ENCODE results near the gene RABL6.
"Not testable (repeated sequence)": the region's sequence is repeated elsewhere in the genome, so short reads cannot be mapped to it uniquely, and the experiment has no call there.

Gene RABL6

DNA sequence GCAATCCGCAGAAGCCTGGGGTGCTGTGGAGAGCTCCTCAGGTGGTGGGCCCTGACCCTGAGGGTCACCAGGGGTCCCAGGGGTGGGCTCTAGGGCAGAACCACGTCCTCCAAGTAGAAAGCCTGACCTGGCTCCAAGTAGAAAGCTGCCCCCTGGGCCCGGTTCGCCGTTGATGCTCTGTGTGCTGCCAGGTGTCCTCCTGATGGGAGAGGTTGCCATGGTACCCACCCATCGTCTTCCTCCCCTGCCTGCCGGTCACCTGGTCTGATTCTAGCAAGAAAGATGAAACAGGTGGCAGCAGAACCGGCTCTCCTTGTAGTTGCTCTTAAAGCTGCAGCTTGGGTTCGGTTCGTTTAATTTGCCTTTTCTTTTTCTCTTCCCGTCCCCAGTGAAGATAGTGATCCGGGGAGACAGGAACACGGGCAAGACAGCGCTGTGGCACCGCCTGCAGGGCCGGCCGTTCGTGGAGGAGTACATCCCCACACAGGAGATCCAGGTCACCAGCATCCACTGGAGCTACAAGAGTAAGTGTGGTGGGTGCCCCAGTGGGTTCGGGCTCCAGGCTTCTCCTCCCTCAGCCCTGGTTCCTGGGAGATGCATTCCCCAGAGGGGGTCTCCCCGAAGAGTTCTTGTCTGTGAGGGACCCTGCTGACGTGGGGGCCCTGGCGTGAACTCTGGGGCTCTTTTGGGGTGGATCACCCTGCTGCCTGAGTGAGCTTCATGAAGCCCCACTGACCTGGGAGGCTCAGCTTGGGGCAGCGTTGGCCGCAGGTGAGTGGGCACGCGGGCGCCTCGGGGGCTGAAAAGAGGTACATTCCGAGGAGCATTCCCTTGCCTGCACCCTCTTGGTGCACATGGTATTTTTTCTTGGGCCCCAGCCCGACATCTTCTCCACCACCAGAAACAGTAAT, 15.6 kb downstream of the RABL6 start:
- DNase-seq: no peak

DNA sequence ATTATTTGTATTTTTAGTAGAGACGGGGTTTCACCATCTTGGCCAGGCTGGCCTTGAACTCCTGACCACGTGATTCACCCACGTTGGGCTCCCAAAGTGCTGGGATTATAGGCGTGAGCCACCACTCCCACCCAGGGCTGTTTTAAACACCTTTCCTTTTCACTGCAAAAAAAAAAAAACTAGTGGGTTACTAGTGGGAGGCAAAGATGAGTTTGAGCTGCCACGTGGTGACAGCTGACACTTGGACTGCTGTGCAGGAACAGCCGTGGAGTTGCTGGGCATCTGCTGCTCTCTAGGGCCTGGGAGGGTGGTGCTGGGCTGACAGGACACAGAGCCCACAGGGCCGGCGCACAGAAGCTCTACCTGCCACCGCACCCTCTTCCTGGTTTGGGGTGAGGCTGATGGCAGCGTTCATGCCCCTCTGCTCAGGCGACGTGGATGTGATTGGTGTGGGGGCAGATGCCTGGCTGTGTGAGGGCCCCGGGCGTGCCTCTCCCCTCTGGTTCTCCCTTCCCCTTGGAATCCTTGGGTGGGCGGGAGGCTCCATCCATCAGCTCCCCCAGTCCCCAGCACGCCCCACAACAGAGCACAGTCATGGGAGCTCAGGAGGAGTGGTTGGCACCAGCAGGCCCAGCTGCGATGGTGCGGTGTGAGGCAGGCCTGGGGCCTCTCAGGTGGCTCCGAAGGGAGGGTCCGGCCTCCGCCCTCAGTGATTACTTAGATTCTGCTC, 16.9 kb downstream of the RABL6 start:
- no peak for DNase-seq

DNA sequence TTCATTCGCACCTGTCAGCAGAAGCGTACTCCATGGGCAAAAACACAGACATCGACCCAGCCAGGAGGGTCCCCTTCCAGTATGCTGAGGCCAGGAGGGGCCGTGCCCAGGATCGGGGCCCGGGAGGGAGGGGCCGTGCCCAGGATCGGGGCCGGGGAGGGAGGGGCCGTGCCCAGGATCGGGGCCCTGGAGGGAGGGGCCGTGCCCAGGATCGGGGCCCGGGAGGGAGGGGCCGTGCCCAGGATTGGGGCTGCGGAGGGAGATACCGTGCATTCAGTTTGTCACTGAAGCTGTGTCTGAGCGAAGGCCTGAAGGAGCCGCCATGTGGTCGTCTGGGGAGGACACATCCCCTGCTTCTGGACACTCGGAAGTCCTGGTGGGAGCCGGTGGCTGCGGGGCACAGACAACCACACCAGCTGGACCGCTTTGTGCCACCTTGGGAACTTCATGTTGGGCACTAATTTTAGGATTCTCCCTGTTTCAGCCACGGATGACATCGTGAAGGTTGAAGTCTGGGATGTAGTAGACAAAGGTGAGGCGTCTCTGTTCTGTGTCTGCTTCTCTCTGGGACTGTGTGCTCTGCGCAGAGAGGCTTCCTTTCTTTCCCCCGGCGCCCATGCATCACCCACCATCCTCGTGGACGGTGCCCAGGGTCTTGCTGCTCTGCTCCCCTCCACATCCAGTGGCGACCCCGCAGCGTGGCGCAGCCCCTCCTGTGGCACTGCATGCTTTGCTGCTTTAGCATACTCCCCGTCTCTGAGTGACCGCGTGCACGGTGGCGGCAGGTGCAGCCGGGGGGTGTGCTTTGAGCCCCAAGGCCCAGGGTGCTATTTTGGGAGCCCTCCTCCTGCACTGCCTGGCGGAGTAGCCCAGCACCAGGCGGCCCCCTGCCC, 17.8 kb downstream of the RABL6 start:
- DNase-seq: no peak

DNA sequence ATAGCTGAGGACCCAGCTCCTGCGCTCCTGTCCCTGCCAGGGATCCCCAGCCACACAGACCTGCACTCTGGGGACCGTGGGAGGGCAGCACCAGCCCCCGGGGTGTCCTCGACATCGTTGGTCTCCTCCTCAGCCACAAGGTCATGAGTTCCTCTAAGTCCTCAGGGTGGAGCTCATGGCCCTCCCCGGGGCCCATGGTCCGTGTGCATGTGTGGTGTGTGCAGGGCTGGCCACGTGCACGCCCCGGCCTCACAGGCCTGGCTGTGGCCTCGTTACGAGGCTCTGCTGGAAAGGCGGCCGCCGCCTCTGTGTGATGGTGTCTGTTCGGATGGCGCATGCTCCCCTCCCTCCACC, 18.4 kb downstream of the RABL6 start:
- no peak for DNase-seq

DNA sequence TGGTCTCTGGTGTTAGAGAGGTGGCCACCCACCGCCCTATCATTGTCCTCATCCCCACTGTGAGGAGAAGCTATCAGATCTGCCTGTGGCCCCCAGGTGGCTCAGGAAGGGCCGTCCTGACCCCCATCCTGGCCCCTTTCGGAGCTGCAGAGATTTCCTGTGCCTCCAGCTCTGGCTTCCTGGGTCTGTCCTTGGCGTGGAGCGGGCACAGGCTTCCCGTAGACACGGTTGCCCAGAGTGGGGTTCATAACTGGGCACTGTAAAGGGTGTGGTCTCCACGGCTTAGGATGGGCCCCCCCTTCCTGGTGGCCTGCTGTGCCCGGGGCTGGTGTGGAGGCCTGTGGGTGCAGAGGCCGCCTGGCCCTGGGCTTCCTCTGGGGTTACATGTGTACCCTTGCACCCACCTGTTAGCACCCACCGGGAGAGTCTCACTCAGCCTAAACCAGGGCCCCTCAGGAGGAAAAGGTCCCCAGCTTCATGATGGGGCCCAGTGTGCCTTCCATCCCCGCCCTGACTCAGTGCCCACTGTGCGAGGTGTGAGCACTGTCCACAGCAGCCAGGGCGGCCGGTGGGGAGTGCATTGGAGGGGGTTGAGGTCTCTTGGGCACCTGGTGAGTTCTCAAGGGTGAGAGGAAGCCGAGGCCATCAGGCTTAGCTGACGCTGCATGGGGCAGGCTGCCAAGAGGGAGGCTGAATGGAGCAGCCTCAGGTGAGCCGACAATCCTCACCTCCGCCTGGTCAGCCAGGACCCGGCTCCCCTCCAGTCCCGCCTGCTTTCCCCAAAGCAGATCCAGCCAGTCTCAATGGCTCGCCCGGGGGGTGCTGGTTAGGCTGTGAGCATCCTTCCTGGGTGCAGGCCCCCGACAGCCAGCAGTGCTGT, 19.2 kb downstream of the RABL6 start:
- no peak for DNase-seq

DNA sequence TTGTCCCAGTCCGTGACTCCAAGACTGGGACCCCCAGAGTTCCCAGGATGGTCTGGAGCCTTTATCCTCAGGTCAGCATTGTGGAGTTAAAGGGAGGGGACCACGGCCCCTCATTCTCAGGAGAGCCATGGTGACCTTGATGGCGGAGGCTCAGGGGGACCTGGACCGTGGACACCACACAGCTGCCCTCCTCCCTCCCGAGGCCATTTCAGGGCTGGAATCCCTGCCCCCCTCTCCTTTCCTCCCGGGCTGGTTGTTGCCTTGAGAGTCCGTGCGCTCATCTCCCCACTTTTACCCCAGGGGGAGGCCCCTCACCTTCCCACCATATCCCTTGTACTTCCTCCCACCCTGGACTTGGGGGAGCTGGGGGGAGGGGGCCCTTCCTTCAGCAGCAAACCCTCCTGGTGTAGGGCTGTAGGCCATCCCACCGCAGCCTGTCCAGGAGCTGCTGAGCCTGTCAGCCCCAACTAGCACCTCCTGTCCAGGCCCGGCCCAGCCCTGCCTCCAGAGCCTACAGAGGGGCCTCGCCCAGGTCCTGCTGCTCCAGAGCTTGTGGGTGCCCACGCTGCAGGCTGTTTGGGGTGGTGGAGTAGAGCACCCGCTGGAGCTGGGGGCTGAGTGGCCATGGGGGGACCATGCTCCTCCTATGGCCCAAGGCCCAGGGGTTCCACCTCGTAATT, 20.2 kb downstream of the RABL6 start:
- no peak for DNase-seq

DNA sequence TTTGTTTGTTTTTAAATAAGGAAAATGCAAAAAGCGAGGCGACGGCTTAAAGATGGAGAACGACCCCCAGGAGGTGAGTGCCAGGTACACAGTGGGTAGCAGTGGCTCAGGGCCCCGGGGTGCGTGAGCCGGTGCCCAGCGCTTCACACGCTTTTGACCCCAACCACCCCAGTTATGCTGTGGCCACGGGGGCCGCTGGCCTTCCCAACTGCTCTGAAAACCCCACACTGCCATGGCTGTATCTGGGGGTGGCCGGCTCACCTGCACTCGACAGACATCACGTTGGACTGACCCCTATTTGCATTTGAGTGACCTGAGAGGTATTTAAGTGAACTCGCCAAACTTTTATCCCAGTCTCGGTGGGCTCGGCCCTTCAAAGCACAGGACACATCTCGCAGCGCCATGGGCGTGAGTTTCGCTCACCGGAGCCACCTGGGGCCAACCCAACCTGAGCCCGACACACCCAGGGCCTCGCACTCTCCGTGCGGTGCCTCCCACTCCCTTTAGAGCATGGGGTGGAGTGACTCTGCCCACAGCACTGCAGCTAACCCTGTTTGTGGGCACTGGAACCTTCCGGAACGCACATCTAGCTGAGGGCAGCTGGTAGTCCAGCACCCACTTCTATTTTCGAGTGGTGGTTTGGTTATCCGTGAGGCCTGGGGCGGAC, 20.9 kb downstream of the RABL6 start:
- no peak for DNase-seq

DNA sequence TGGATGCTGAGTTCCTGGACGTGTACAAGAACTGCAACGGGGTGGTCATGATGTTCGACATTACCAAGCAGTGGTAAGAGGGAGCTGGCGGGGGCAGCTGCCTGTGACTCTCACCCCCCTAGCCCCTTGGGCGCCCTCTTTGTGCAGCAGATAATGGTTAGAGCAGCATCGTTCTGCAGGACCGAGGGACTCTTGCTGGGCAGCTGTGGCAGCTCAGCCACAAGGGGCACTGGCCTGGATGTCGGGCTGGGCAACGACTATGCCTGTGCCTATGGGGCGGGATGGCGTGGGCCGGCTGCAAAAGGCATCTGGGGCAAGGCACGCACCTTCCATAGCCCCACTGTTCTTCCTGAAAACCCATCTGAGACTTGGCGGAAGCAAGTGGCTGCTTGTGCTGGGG, 21.7 kb downstream of the RABL6 start:
- no peak for DNase-seq

DNA sequence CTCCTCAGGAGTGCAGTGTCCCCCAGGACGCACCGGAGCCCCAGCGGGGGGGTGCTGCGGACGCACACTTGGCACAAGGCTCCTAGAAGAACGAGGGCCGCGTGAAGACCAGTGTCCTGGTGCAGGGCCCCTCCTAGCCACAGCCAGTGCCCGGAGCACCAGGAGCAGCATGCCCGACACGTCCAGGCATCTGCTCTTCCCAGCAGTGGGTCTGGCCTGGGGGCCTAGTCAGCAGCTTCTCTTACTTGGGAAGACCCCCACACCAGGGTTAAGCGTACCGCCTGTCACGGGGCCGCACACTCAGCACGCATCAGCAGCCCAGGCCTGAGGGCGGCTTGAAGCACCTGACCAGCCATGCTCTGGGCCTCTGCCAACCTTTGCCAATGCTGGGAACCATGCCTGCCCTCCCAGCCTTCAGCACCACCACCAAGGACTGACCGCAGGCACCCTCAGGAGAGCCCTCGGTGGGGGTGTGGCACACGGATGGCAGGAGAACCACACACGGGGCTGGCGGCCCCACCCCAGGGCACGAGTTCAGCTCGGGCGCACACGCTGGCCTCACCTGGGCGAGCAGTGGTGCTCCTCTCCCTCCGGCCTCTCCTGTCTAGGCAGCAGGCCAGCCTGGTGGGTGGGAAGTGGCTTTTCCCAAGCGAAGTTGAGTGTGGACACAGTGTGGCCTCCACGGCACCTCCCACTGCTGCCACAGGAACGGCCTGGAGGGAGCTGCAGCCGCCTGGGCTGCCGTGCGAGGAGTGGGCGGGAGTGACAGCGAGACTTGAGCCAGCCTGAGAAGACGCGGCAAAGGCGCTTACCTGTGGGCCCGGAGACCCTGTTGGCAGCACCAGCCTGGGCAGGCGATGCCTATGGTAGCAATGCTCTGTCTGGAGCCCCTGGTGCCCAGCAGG, 22.5 kb downstream of the RABL6 start:
- no peak for DNase-seq

DNA sequence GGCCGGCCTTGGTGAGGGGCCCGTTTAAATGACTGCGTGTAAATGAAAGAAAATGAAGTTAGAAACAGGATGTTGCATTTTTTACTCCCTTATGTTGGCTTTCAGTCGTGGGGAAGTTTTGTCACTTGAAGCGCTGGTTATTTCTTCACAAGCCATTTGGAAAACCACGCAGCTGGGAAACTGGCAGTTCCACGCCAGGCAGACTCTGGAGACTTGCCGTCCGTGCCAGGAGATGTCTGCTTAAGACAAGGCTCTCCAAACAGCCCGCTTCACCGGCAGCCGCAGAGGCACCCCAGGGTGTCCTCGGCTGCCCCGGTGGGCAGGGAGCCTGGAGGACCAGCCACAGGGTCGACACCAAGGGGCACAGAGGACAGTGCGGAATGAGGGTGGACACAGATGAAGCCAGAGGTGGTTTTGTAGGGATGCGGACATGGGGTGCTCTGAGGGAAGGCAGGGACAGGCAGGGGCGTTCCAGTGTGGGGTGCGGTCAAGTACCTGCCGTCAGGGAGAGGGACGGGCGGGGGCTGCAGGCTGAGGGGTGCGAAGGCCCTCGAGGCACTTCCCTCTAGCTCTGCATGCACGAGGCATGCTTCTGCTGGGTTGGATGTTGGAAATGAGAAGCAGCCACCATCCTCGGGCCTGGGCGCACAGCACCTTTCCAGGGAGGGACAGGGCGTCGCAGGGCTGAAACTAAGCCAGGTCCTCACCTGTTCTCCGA, 23.4 kb downstream of the RABL6 start:
- DNase-seq: no peak

DNA sequence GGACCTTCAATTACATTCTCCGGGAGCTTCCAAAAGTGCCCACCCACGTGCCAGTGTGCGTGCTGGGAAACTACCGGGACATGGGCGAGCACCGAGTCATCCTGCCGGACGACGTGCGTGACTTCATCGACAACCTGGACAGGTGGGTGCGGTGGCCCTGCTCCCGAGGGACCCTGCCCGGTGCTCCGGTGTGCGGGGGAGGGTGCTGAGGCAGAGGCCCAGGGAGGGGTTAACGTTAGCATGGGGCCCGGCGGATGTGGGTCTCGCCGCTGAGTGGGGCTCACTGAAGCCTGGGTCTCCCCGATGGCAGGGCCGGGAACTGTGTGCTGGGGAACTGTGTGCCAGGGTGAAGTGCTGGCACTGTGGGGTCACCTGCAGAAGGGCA, 24.0 kb downstream of the RABL6 start:
- DNase-seq: no peak

DNA sequence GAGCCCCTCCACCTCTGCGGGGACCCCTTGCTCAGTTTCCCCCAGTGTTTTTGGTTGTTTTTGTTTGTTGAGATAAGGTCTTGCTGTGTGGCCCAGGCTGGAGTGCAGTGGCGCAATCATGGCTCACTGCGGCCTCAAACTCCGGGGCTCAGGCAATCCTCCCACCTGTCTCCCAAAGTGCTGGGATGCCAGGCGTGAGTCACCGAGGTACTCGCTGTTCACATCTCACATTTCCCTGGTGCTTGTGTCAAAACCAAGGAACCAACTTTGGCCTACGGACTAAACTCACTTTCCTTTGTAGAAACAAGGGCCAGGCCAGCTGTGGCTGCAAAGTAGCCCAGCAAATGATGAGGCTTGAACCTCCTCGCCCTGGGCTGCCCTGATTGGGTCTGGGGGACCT, 24.8 kb downstream of the RABL6 start:
- no peak for DNase-seq

DNA sequence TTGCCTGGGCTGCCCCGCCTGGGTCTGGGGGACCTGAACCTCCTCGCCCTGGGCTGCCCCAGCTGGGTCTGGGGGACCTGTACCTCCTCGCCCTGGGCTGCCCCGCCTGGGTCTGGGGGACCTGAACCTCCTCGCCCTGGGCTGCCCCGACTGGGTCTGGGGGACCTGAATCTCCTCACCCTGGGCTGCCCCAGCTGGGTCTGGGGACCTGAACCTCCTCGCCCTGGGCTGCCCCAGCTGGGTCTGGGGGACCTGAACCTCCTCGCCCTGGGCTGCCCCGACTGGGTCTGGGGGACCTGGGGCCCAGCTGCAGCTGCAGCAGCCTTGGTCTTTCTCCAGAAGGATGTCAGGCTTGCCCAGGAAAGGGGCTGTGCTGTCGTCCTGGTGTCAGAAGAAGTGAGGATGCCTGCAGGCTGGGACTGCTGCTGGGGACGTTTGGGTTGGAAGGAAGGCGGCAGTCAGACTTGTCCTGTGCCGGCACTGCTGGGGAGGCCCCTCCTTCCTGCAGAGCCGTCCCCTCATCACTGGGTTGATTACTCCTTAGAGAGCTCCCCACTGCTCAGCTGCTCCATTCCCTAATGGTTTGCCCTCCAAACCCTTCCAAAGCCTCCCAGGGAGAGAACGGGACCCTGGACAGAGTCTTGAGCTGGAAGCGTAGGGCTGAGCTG, 25.8 kb downstream of the RABL6 start:
- not testable (repeated sequence) for DNase-seq

DNA sequence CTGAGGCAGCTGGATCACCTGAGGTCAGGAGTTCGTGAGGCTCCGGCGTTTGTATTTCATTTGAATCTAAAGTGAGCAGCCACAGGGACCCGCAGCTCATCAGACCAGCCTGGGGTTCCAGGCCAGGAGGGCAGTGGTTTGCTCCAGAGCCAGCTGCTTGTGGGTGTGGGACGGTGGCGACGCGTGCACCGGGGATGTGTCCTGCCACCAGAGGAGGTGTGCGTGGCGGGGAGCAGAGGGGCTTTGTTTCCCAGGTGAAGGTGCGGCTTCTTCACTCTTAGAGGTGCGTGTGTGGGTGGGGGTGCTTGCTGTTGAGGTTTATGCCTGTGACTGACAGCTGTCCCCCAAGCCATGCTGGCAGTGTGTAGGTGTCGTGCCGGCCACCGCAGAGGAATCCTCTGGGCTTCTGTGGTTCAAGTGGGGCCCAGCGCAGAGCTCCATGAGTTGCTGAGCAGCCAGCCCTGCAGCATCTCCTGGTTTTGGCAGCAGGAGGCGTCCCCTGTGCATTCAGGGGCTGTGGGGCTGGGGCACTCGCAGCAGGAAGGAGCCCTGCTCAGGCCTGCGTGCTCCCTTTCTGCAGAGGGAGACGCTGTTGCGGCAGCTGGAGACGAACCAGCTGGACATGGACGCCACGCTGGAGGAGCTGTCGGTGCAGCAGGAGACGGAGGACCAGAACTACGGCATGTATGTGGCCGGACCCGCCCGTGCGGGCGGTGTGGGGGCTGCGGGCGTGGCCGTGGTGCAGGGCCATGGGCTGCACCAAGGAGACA, 27.6 kb downstream of the RABL6 start:
- DNase-seq: no peak

DNA sequence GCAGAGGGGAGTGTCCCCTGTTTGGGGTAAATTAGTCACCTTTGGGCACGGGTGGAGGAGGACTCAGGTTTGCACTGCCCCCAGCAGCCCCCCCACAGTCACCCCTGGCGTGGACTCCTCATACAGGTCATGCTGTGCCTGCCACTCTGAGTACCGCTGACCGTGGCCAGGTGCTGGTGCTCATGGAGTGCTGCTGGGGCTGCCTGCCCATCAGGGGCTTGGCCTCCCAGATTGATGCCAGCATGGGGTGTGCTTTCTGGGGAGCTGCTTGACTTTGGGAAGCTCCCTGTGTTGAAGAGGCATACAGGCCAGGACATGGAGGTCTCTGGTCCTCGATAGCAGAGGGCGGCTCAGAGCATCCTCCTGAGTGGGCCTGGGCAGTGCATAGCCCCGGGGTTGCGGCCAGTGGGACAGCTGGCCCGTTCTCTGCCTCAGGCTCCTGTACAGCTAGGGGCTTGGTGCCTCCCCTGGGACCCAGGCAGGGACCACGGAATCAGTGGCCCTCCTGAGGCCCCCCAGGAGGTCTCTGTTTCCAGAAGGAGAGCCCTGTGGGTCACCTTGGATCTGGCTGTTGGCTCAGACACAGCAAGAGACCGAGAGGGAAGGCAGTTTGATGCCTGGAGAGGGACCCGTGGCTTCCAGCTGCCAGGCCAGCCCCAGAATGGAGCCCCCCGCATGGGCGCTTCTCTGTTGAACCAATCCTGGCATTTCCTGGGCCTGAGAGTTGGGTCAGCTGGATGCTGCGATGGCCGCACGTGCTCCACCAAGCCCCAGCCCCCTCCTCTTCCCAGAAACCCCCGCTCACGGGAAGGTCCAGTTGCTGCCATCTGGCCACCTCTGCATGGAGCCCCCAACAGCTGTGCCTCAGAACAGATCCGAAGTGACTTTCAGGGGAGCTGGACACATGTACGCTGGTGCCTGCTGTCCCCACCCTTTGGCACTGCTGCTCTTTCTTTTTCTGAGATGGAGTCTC, 28.5 kb downstream of the RABL6 start:
- DNase-seq: no peak

DNA sequence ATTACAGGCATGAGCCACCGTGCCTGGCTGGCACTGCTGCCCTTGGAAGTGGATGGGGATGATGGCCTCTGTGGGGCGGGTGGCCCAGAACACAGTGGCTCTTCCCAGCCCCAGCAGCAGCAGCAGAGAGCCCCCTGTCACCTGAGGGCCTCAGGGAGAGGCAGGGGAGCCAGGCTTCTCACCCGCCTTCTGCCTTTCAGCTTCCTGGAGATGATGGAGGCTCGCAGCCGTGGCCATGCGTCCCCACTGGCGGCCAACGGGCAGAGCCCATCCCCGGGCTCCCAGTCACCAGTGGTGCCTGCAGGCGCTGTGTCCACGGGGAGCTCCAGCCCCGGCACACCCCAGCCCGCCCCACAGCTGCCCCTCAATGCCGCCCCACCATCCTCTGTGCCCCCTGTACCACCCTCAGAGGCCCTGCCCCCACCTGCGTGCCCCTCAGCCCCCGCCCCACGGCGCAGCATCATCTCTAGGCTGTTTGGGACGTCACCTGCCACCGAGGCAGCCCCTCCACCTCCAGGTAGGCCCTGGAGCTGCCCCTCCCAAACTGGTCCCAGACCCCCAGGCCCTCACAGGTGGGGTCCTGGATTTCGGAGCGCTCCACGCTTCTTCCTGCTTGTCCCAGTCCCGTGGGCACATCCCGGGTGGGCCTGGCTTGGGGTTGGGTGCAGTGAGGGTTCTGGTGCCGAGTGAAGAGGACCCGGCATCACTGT, 29.6 kb downstream of the RABL6 start:
- DNase-seq: no peak

All from DMS 273 treated with DMSO at 0.1 percent for 48 hours (cell line).